Right lobe of liver (tissue), 6 donors: Measurements from ENCODE around the gene CPA2. TPM values are rescaled to one million over a fixed set of nuclear protein-coding genes. Genes with fewer than 3 reads are reported as not detected.

Experiments
- ATAC-seq, 4 donors: fragments of 200-7000 bp; cut with Tn5 transposase; one replicate each; pipeline ENCODE4 v1.9.1; 2020; ENCODE audit warnings: mild to moderate bottlenecking in 4 of 4, moderate library complexity in 4 of 4
- DNase-seq, 3 donors: peaks; one replicate each; pipeline ENCODE4 v3.0.0-alpha.2; 2020
- H3K27ac ChIP-seq, 3 donors: fragments of 200-600 bp; one replicate each; pipeline ENCODE4 v1.8.0; 2022
- H3K27me3 ChIP-seq, 2 donors: fragments of 200-600 bp; one replicate each; pipeline ENCODE4 v1.8.0; 2022
- H3K36me3 ChIP-seq, 4 donors: fragments of 200-600 bp; sonication (generic) in 1 of 4; one replicate each; pipeline versions ENCODE4 v1.5.1 to v1.8.0; 2017 to 2022; ENCODE audit warnings: control low read depth in 1 of 4
- H3K4me1 ChIP-seq, 4 donors: fragments of 200-600 bp; sonication (generic) in 1 of 4; one replicate each; pipeline versions ENCODE4 v1.5.1 to v1.8.0; 2017 to 2022; ENCODE audit warnings: control low read depth in 1 of 4
- H3K4me3 ChIP-seq, 3 donors: fragments of 200-600 bp; one replicate each; pipeline ENCODE4 v1.8.0; 2022
- H3K9me3 ChIP-seq, 4 donors: fragments of 200-600 bp; sonication (generic) in 1 of 4; one replicate each; pipeline versions ENCODE4 v1.5.1 to v1.8.0; 2017 to 2022; ENCODE audit warnings: control low read depth in 1 of 4
- POLR2A ChIP-seq: fragments of 450-650 bp; IDR thresholded peaks from one replicate; pipeline ENCODE4 v1.6.1; 2017; ENCODE audit warnings: antibody characterized with exemption, mild to moderate bottlenecking
- WGBS: methylation state at CpG from one replicate; pipeline ENCODE4 v1.1.6; 2018; ENCODE audit warnings: low coverage, low lambda C conversion rate; ENCODE audit not compliant: insufficient coverage; ENCODE audit errors: missing lambda C conversion rate; 5-methylcytosine and 5-hydroxymethylcytosine counted together
- intact Hi-C, 2 donors: fragments of 100-400 bp; cut with DNase I; formaldehyde crosslinking; loops; one replicate each; pipeline versions ENCODE4 v1.11.2 to v1.14.1; 2022
- total RNA-seq, 6 experiments: library from RNA; depleted of rRNA in 2 of 6; stranded (reverse); fragments of >200 nt in 2 of 6; fragmentation: NEBNext Ultra II Directional in 3 of 6; extraction: Animal tissue kit (Norgen Biotek cat#: 25700) in 3 of 6; gene quantifications; one replicate each; pipeline versions ENCODE4 v1.1.0 to v1.2.4, GENCODE V29; 2016 to 2023
- TF ChIP-seq, protein P1 (sequence below), 4 donors: fragments of 200-600 bp in 3 of 4; fragments of 450-650 bp in 1 of 4; IDR thresholded peaks; one replicate each; pipeline versions ENCODE4 v1.5.1 to v1.8.0; 2016 to 2022; ENCODE audit warnings: antibody characterized with exemption in 4 of 4, mild to moderate bottlenecking in 2 of 4
- donor health status: DM: no; HTN: yes; CAD: no.
- donor health status: DM: no; HTN: no; CAD: no.
- donor health status: DM: no; HTN: no; CAD: no.
- donor health status: DM: no; HTN: yes; CAD: no.
- donor health status: DM: no; HTN: yes; CAD: no.

The CPA2 gene
- total RNA-seq, 6 experiments from 2014 or later = not detected

DNA sequence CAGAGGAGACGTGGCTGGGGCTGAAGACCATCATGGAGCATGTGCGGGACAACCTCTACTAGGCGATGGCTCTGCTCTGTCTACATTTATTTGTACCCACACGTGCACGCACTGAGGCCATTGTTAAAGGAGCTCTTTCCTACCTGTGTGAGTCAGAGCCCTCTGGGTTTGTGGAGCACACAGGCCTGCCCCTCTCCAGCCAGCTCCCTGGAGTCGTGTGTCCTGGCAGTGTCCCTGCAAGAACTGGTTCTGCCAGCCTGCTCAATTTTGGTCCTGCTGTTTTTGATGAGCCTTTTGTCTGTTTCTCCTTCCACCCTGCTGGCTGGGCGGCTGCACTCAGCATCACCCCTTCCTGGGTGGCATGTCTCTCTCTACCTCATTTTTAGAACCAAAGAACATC, 56.0 kb downstream of the CPA2 start:
- Histone ChIP-seq H3K27ac (no peak overlapping the region), H3K4me1 (no peaks in the 10 kb centered on the region), H3K4me3 (no peak overlapping the region), H3K9me3 (no peaks in the 10 kb centered on the region), H3K27me3 (no peaks in the 10 kb centered on the region), H3K36me3 (no peaks in the 10 kb centered on the region)
- DNase-seq = no peak
- intact Hi-C loops = no loop called here
- no peak for TF ChIP-seq POLR2A
- TF ChIP-seq, protein P1, sequence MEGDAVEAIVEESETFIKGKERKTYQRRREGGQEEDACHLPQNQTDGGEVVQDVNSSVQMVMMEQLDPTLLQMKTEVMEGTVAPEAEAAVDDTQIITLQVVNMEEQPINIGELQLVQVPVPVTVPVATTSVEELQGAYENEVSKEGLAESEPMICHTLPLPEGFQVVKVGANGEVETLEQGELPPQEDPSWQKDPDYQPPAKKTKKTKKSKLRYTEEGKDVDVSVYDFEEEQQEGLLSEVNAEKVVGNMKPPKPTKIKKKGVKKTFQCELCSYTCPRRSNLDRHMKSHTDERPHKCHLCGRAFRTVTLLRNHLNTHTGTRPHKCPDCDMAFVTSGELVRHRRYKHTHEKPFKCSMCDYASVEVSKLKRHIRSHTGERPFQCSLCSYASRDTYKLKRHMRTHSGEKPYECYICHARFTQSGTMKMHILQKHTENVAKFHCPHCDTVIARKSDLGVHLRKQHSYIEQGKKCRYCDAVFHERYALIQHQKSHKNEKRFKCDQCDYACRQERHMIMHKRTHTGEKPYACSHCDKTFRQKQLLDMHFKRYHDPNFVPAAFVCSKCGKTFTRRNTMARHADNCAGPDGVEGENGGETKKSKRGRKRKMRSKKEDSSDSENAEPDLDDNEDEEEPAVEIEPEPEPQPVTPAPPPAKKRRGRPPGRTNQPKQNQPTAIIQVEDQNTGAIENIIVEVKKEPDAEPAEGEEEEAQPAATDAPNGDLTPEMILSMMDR (IDR thresholded peaks at IDR 0.05) = no peak
- ATAC-seq = no peak
- 88% methylated on average over 6 of the region's 7 CpGs for WGBS

DNA sequence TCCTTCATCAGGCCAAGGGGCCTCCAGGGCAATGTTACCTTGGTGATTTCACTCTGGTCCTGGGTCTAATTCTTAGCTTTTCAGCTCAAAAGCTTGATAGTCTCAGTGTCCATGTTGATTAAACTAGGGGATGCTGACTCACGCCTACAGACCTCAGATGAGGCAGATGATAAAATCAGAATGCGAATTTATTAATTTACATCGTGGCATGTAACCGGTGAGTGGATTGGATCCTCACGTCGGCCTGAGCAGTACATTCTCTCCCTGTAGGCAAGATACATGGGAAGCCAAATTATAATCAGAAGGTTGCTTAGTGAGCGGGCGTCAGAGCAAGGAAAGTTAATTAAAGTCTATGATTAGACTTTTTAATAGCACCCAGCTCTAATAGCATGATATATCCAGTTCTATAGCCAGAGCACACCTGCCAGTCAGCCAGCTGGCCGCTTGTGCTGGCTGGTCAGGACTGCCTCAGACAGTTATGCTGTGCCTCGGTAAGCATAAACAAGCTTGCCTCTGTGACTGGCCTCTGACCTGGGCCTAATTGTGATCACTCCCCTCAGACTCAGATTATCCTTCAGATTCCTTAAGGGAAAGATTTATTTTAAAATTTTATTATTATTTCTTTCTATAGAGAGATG, 57.8 kb downstream of the CPA2 start:
- no peak overlapping the region for H3K4me3 ChIP-seq
- no peak for ATAC-seq
- whole genome bisulfite sequencing = 90% methylated on average over 7 of the region's 10 CpGs
- H3K27ac ChIP-seq = no peak overlapping the region
- intact Hi-C loops = no loop called here
- no peaks in the 10 kb centered on the region for H3K4me1 ChIP-seq
- no peak for TF ChIP-seq POLR2A
- TF ChIP-seq, protein P1 (IDR thresholded peaks at IDR 0.05) = no peak
- no peaks in the 10 kb centered on the region for H3K27me3 ChIP-seq
- H3K36me3 ChIP-seq = no peaks in the 10 kb centered on the region
- H3K9me3 ChIP-seq = no peaks in the 10 kb centered on the region
- no peak for DNase-seq

DNA sequence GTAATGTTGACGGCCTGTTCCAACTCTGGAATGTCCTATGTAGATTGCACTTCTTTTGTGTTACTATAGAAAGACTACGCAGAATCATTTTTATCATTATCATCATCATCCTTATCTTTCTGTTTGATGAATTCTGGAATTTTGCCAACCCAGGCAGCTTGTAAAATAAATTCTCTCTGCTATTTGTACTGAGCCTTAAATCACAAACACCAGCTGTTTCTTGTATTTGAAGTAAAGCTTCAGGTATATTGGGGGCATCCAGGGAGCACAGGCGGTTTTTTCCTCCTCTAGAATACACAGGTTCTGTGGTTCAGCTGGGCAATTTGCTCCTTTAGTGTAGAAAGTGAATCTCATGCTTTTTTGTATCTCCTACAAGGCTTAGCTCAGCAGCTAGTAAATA, 63.0 kb downstream of the CPA2 start:
- no peak overlapping the region for H3K27ac ChIP-seq
- DNase-seq (no peak), ATAC-seq (no peak)
- H3K4me3 ChIP-seq = no peak overlapping the region
- no peaks in the 10 kb centered on the region for H3K27me3 ChIP-seq
- H3K36me3 ChIP-seq = no peaks in the 10 kb centered on the region
- TF ChIP-seq POLR2A = no peak
- TF ChIP-seq, protein P1 (IDR thresholded peaks at IDR 0.05) = no peak
- H3K9me3 ChIP-seq = no peaks in the 10 kb centered on the region
- 79% methylated on average over 3 of the region's 3 CpGs for WGBS
- intact Hi-C loops = no loop called here
- no peaks in the 10 kb centered on the region for H3K4me1 ChIP-seq

DNA sequence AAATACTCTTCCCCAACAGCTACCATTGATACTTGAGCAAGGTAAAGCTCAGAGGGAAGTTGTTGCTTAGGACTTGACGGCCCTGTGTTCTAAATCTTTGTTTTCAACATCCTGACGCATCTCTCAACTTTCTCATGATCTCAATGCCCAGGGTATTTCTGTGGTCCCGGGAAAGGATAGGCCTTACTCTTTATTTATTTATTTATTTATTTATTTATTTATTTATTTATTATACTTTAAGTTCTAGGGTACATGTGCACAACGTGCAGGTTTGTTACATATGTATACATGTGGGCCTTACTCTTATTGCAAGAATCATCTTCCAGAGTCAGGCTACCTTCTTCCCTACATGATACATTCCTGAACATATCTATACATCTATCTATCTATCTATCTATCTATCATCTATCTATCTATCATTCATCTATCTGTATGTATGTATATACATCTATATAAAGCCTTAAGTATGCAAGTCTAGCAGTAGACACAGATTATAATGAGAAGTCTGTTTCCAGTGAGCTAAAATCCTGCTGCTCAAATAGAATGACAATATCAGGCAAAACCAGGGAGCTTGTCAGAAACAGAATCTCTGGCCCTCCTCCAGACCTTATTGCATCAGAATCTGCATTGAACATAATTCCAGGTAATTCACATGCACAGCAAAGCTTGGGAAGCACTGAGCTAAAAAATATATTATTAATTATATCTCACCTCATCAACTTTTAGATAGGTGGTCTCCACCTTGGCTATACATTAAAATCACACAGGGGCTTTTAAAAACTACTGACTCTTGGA, 65.8 kb downstream of the CPA2 start:
- Histone ChIP-seq H3K27me3 (no peaks in the 10 kb centered on the region), H3K4me3 (no peak overlapping the region), H3K27ac (no peak overlapping the region), H3K36me3 (no peaks in the 10 kb centered on the region), H3K4me1 (no peaks in the 10 kb centered on the region), H3K9me3 (no peaks in the 10 kb centered on the region)
- ATAC-seq (no peak), DNase-seq (no peak)
- 87% methylated on average over 4 of the region's 4 CpGs for WGBS
- intact Hi-C loops = no loop called here
- TF ChIP-seq, protein P1 (IDR thresholded peaks at IDR 0.05) = no peak
- TF ChIP-seq POLR2A = no peak
